SU-DHL-6 (cell line): ENCODE results near the gene ZNF662.

Source experiments
- H2AFZ ChIP-seq: fragments of 200-600 bp; sonication (generic); 2 replicates; pipeline ENCODE4 v1.6.1; 2014; ENCODE audit warnings: low read depth, mild to moderate bottlenecking, moderate library complexity, mixed read lengths, antibody characterized with exemption, low read length; ENCODE audit not compliant: severe bottlenecking
- H3F3A ChIP-seq: fragments of 200-600 bp; shearing (Covaris generic); 2 replicates; pipeline ENCODE4 v1.6.0; 2016; ENCODE audit warnings: antibody characterized with exemption, mild to moderate bottlenecking; ENCODE audit not compliant: insufficient read depth
- H3K27ac ChIP-seq: fragments of 200-600 bp; sonication (generic); 2 replicates; pipeline ENCODE4 v1.5.1; 2016; ENCODE audit warnings: low read depth, mild to moderate bottlenecking, low read length, moderate library complexity, mixed read lengths
- H3K27me3 ChIP-seq: fragments of 200-600 bp; sonication (generic), shearing (Covaris generic); 2 replicates; pipeline ENCODE4 v1.6.0; 2014; ENCODE audit warnings: mild to moderate bottlenecking, low read length
- H3K36me3 ChIP-seq: fragments of 200-600 bp; sonication (generic); 2 replicates; pipeline ENCODE4 v1.6.1; 2014; ENCODE audit warnings: mild to moderate bottlenecking, low read length, mixed read lengths
- H3K4me2 ChIP-seq: fragments of 300-600, 200-600 bp; shearing (Covaris generic), sonication (generic); 2 replicates; pipeline ENCODE4 v1.6.0; 2014; ENCODE audit warnings: low read length, low read depth, mild to moderate bottlenecking; ENCODE audit not compliant: poor library complexity, severe bottlenecking
- H3K4me3 ChIP-seq: fragments of 200-600 bp; sonication (generic); 2 replicates; pipeline ENCODE4 v1.5.1; 2014; ENCODE audit warnings: antibody characterized with exemption, low read length, mild to moderate bottlenecking, mixed read lengths; ENCODE audit not compliant: insufficient read depth, poor library complexity, severe bottlenecking
- H3K79me2 ChIP-seq: fragments of 200-600 bp; sonication (generic); 2 replicates; pipeline ENCODE4 v1.6.1; 2014; ENCODE audit warnings: mild to moderate bottlenecking, low read length, moderate library complexity; ENCODE audit not compliant: insufficient read depth
- H3K9ac ChIP-seq: fragments of 200-600 bp; sonication (generic); 2 replicates; pipeline ENCODE4 v1.7.0; 2014; ENCODE audit warnings: mild to moderate bottlenecking, low read length
- H3K9me2 ChIP-seq: fragments of 200-600 bp; sonication (generic); replicated peaks from 2 replicates; pipeline ENCODE4 v1.6.1; 2014; ENCODE audit warnings: low read length; ENCODE audit not compliant: insufficient read depth
- H3K9me3 ChIP-seq: fragments of 200-600 bp; sonication (generic); 2 replicates; pipeline ENCODE4 v1.6.1; 2014; ENCODE audit warnings: low read length, mixed read lengths; ENCODE audit not compliant: insufficient read depth
- H4K20me1 ChIP-seq: fragments of 200-600 bp; sonication (generic); 2 replicates; pipeline ENCODE4 v1.6.1; 2014; ENCODE audit warnings: low read depth, mild to moderate bottlenecking, antibody characterized with exemption, low read length, moderate library complexity, mixed read lengths
- EZH2phosphoT487 ChIP-seq: fragments of 200-600 bp; sonication (generic), shearing (Covaris generic); conservative IDR thresholded peaks from 2 replicates; pipeline ENCODE4 v1.6.1; 2018; ENCODE audit warnings: mild to moderate bottlenecking, antibody characterized with exemption, low read length, moderate library complexity, mixed read lengths
- TF ChIP-seq, protein P1 (sequence below): fragments of 200-600 bp; sonication (generic); IDR thresholded peaks from one replicate; pipeline ENCODE4 v1.5.1; 2017; ENCODE audit warnings: antibody characterized with exemption, mild to moderate bottlenecking, low read length, moderate library complexity; ENCODE audit not compliant: insufficient read depth, poor library complexity, severe bottlenecking

The ZNF662 gene

GRCh38 chr3:42886294-42886822 lies 19.6 kb upstream of the ZNF662 start:
- Histone ChIP-seq H3K9ac (no peak overlapping the region), H3K27ac (no peak overlapping the region), H2AFZ (no peak overlapping the region), H3F3A (no peaks in the 10 kb centered on the region), H3K9me3 (no peaks in the 10 kb centered on the region), H3K79me2 (no peaks in the 10 kb centered on the region), H3K9me2 (no peaks in the 10 kb centered on the region), H4K20me1 (no peaks in the 10 kb centered on the region), H3K27me3 (no peaks in the 10 kb centered on the region), H3K4me3 (no peak overlapping the region), H3K36me3 (no peaks in the 10 kb centered on the region), H3K4me2 (no peak overlapping the region)
- no peak for TF ChIP-seq EZH2phosphoT487
- TF ChIP-seq, protein P1, sequence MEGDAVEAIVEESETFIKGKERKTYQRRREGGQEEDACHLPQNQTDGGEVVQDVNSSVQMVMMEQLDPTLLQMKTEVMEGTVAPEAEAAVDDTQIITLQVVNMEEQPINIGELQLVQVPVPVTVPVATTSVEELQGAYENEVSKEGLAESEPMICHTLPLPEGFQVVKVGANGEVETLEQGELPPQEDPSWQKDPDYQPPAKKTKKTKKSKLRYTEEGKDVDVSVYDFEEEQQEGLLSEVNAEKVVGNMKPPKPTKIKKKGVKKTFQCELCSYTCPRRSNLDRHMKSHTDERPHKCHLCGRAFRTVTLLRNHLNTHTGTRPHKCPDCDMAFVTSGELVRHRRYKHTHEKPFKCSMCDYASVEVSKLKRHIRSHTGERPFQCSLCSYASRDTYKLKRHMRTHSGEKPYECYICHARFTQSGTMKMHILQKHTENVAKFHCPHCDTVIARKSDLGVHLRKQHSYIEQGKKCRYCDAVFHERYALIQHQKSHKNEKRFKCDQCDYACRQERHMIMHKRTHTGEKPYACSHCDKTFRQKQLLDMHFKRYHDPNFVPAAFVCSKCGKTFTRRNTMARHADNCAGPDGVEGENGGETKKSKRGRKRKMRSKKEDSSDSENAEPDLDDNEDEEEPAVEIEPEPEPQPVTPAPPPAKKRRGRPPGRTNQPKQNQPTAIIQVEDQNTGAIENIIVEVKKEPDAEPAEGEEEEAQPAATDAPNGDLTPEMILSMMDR: no peak

GRCh38 chr3:42887084-42887483 lies 18.9 kb upstream of the ZNF662 start:
- no peaks in the 10 kb centered on the region for H3K9me2 ChIP-seq
- H3K27ac ChIP-seq: no peak overlapping the region
- H3K79me2 ChIP-seq: no peaks in the 10 kb centered on the region
- no peaks in the 10 kb centered on the region for H3K27me3 ChIP-seq
- no peaks in the 10 kb centered on the region for H3F3A ChIP-seq
- H3K9me3 ChIP-seq: no peaks in the 10 kb centered on the region
- H3K4me2 ChIP-seq: no peak overlapping the region
- TF ChIP-seq EZH2phosphoT487: no peak
- TF ChIP-seq, protein P1: no peak
- H3K9ac ChIP-seq: no peak overlapping the region
- no peak overlapping the region for H2AFZ ChIP-seq
- H4K20me1 ChIP-seq: no peaks in the 10 kb centered on the region
- no peaks in the 10 kb centered on the region for H3K36me3 ChIP-seq
- no peak overlapping the region for H3K4me3 ChIP-seq

DNA sequence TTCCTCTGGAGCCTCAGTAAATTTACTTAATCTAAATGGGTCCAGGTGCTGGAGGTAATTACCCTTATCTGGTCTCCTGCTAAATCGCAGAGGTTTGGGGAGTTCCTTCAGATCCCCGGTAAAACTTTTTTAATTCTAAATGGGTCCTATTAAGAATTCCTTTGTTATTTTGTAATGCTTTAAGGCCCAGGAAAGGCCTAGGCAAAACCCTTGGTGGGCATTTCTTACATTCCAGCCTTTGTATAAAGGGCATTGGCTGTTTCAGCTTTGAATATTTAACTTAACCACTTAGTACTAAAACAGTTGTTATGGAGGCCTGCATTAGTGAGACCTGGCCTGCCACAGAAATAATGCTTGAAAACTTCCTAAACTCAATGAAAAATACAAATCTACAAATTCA lies 14.9 kb upstream of the ZNF662 start:
- Histone ChIP-seq H2AFZ (no peak overlapping the region), H3K36me3 (no peaks in the 10 kb centered on the region), H3K79me2 (no peaks in the 10 kb centered on the region), H4K20me1 (no peaks in the 10 kb centered on the region), H3K4me3 (no peak overlapping the region), H3K27ac (no peak overlapping the region), H3K9me3 (no peaks in the 10 kb centered on the region), H3K9me2 (no peaks in the 10 kb centered on the region), H3K27me3 (no peaks in the 10 kb centered on the region), H3K9ac (no peak overlapping the region), H3F3A (no peaks in the 10 kb centered on the region), H3K4me2 (no peak overlapping the region)
- no peak for TF ChIP-seq EZH2phosphoT487
- TF ChIP-seq, protein P1: no peak
